Fibroblast of lung (primary cell): Measurements from ENCODE around the gene IGF1R.

Source experiments
- CTCF ChIP-seq, 2 donors: IDR thresholded peaks in 1 of 2; conservative IDR thresholded peaks in 1 of 2; 1 replicate in 1 of 2; 2 replicates in 1 of 2; pipeline ENCODE4 v1.5.1; 2011 to 2012; ENCODE audit warnings: low read length in 2 of 2, control low read depth in 1 of 2, inconsistent platforms in 1 of 2, low read depth in 1 of 2, mild to moderate bottlenecking in 1 of 2
- EZH2 ChIP-seq: IDR thresholded peaks from 2 replicates; pipeline ENCODE4 v1.5.1; 2012; ENCODE audit warnings: low read length, control low read depth, mild to moderate bottlenecking; ENCODE audit errors: missing control alignments

DNA sequence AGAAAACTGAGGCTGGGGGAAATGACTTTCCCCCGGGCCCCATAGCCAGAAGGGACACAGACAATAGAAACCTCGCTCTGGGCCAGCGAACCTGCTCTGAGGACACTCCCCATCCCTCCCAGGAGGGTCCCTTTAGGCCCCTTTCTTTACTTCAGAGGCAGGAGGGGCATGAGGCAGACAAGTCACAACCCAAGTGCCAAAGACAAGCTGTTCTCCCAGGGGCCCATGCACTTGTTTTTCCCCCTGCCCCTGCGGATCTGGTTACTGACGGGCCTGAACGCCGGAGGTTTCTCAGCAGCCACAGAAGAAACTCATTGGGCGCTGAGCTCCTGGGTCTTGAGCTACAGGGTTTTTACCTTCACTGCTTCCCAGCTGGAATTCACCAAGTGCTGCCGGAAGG, 349.4 kb downstream of the IGF1R start:
- TF ChIP-seq CTCF (conservative IDR thresholded peaks at IDR 0.05 in 1 of 2, IDR thresholded peaks at IDR 0.05 in 1 of 2; ENCODE audit: low read depth in 1 of 2, low read length in 2 of 2) (no peak), EZH2 (no peak)
